ENCODE measurements around the gene PARP1. TPM values are rescaled to one million over a fixed set of nuclear protein-coding genes. Genes with fewer than 3 reads are reported as not detected.

Gene PARP1
- total and polyA plus RNA-seq, 2 donors (not counting 1 experiment from before 2014, with no cell fraction given) = 118 to 180 TPM

GRCh38 chr1:226314055-226314454, 93.8 kb downstream of the PARP1 start:
- Histone ChIP-seq H3K9ac (ENCODE audit: low read length) (no peak overlapping the region), H3K4me1 (ENCODE audit: control insufficient read depth in 2 of 2, insufficient read depth in 2 of 2, low read length in 2 of 2) (peaks cover 6% of the 10 kb centered on the region in 2 donors), H3K79me2 (ENCODE audit: control insufficient read depth, insufficient read depth, low read length) (no peaks in the 10 kb centered on the region), H3K4me3 (ENCODE audit: control extremely low read depth in 1 of 5, extremely low read depth in 1 of 5, insufficient read depth in 1 of 5, low read depth in 2 of 5, low read length in 4 of 5) (no peak overlapping the region), H3K36me3 (replicated peaks in 1 of 2; ENCODE audit: control extremely low read depth in 1 of 2, control insufficient read depth in 1 of 2, extremely low read depth in 1 of 2, insufficient read depth in 2 of 2, low read length in 1 of 2) (no peaks in the 10 kb centered on the region), H4K20me1 (ENCODE audit: control insufficient read depth, insufficient read depth, low read length, poor library complexity, severe bottlenecking) (no peaks in the 10 kb centered on the region), H3K4me2 (replicated peaks; ENCODE audit: low read depth, low read length, poor library complexity, severe bottlenecking) (no peak overlapping the region), H3K9me3 (ENCODE audit: control extremely low read depth in 1 of 3, control insufficient read depth in 2 of 3, insufficient read depth in 1 of 3, low read length in 2 of 3) (no peaks in the 10 kb centered on the region), H3K27ac (ENCODE audit: low read length in 2 of 2) (no peak overlapping the region), H2AFZ (ENCODE audit: insufficient read depth, low read depth, low read length, poor library complexity, severe bottlenecking) (no peak overlapping the region), H3K27me3 (replicated peaks in 1 of 4; ENCODE audit: control extremely low read depth in 1 of 4, control insufficient read depth in 3 of 4, insufficient read depth in 4 of 4, low read length in 3 of 4) (peaks cover 0 to 14% (median 2%) of the 10 kb centered on the region in 4 experiments)
- no peaks in the 10 kb centered on the region for H3K9me3 Mint-ChIP-seq (ENCODE audit: insufficient read depth)
- ATAC-seq (ENCODE audit: low read depth) (no peak), DNase-seq (no peak)
- H3K4me3 Mint-ChIP-seq = no peak overlapping the region
- TF ChIP-seq CTCF (IDR thresholded peaks at IDR 0.05) = no peak
- no peak for TF ChIP-seq EZH2 (IDR thresholded peaks at IDR 0.05; ENCODE audit: borderline replicate concordance, insufficient read depth, low read depth, low read length, poor library complexity, severe bottlenecking)
- POLR2A ChIA-PET = no interaction called here
- H3K27me3 Mint-ChIP-seq = peaks cover 8% of the 10 kb centered on the region
- CTCF ChIA-PET = interaction anchor here (1.3 to 2.7 kb wide), 2 partner anchors 19 to 189 kb away, joined by 4 to 6 read pairs; no protein-coding TSS in a partner anchor
- peaks cover 5% of the 10 kb centered on the region for H3K4me1 Mint-ChIP-seq
- no peak overlapping the region for H3K27ac Mint-ChIP-seq
- intact Hi-C loops (cut with micrococcal nuclease) = no loop called here

- Histone ChIP-seq H3K36me3 (replicated peaks in 1 of 2; ENCODE audit: control extremely low read depth in 1 of 2, control insufficient read depth in 1 of 2, extremely low read depth in 1 of 2, insufficient read depth in 2 of 2, low read length in 1 of 2) (no peaks in the 10 kb centered on the region), H3K4me2 (replicated peaks; ENCODE audit: low read depth, low read length, poor library complexity, severe bottlenecking) (no peak overlapping the region), H3K27me3 (replicated peaks in 1 of 4; ENCODE audit: control extremely low read depth in 1 of 4, control insufficient read depth in 3 of 4, insufficient read depth in 4 of 4, low read length in 3 of 4) (peaks cover 0 to 14% (median 2%) of the 10 kb centered on the region in 4 experiments), H3K79me2 (ENCODE audit: control insufficient read depth, insufficient read depth, low read length) (peaks cover 16% of the 10 kb centered on the region), H3K4me3 (ENCODE audit: control extremely low read depth in 1 of 5, extremely low read depth in 1 of 5, insufficient read depth in 1 of 5, low read depth in 2 of 5, low read length in 4 of 5) (no peak overlapping the region), H3K4me1 (ENCODE audit: control insufficient read depth in 2 of 2, insufficient read depth in 2 of 2, low read length in 2 of 2) (peaks cover 12 to 14% of the 10 kb centered on the region in 2 donors), H3K9ac (ENCODE audit: low read length) (no peak overlapping the region), H2AFZ (ENCODE audit: insufficient read depth, low read depth, low read length, poor library complexity, severe bottlenecking) (no peak overlapping the region), H3K27ac (ENCODE audit: low read length in 2 of 2) (no peak overlapping the region), H4K20me1 (ENCODE audit: control insufficient read depth, insufficient read depth, low read length, poor library complexity, severe bottlenecking) (no peaks in the 10 kb centered on the region), H3K9me3 (ENCODE audit: control extremely low read depth in 1 of 3, control insufficient read depth in 2 of 3, insufficient read depth in 1 of 3, low read length in 2 of 3) (no peaks in the 10 kb centered on the region)
- ATAC-seq (ENCODE audit: low read depth) (no peak), DNase-seq (no peak)
- POLR2A ChIA-PET = no interaction called here
- intact Hi-C loops (cut with micrococcal nuclease) = no loop called here
- peaks cover 5% of the 10 kb centered on the region for H3K27me3 Mint-ChIP-seq
- peaks cover 14% of the 10 kb centered on the region for H3K4me1 Mint-ChIP-seq
- TF ChIP-seq EZH2 (IDR thresholded peaks at IDR 0.05; ENCODE audit: borderline replicate concordance, insufficient read depth, low read depth, low read length, poor library complexity, severe bottlenecking) (no peak), CTCF (IDR thresholded peaks at IDR 0.05) (no peak)
- H3K9me3 Mint-ChIP-seq (ENCODE audit: insufficient read depth) = no peaks in the 10 kb centered on the region
- CTCF ChIA-PET = interaction anchor here (0.6 to 1.4 kb wide), 2 partner anchors 52 to 247 kb away, joined by 4 read pairs; no protein-coding TSS in a partner anchor
- WGBS (ENCODE audit: insufficient coverage) = no CpG with 5 or more reads among the region's 2 CpGs
- no peak overlapping the region for H3K4me3 Mint-ChIP-seq
- H3K27ac Mint-ChIP-seq = no peak overlapping the region
Measured at GRCh38 chr1:226312065-226312464, 95.8 kb downstream of the PARP1 start.
